H1 (cell line): ENCODE data around the gene DIP2C. TPM values are rescaled to one million over a fixed set of nuclear protein-coding genes. Genes with fewer than 3 reads are reported as not detected.

ENCODE experiments used
- ZNF274 ChIP-seq: IDR thresholded peaks from 2 replicates; pipeline ENCODE4 v1.7.0; 2012; ENCODE audit warnings: low read length, borderline replicate concordance; ENCODE audit errors: extremely low read depth
- polyA plus RNA-seq, 7 experiments: library from polyadenylated mRNA; depleted of rRNA in 3 of 7; stranded (reverse) in 5 of 7; unstranded in 2 of 7; fragments of >200 nt in 5 of 7; fragments of 200-250 nt in 2 of 7; gene quantifications; 1 replicate in 5 of 7; 2 replicates in 1 of 7; 4 replicates in 1 of 7; pipeline versions ENCODE4 v1.2.1 to v1.2.3, GENCODE V29; 2011 to 2013; ENCODE audit warnings: missing spikeins in 2 of 7, mixed read lengths in 2 of 7
- total RNA-seq: library from RNA; stranded (reverse); fragmentation: NEBNext Ultra II Directional; extraction: Animal tissue kit (Norgen Biotek cat#: 25700); gene quantifications from 2 replicates; pipeline ENCODE4 v1.2.1, GENCODE V29; 2021

The DIP2C gene
- total and polyA plus RNA-seq, 2 of the 8 experiments (the other 6 are each of a cell fraction or from before 2014, with no cell fraction given), result 3.8 to 9.3 TPM

GRCh38 chr10:316390-316789 is 373.1 kb downstream of the DIP2C start (continued):
- TF ChIP-seq ZNF274, result no peak
- TF ChIP-seq, all 59 proteins: peak for 0
